PC-9 (cell line): ENCODE data around the gene TEX10. TPM values are rescaled to one million over a fixed set of nuclear protein-coding genes. Genes with fewer than 3 reads are reported as not detected.

Source experiments
- Bru-seq: library from RNA; stranded (reverse); fragments of 400-500 nt; gene quantifications from one replicate; lab custom pipeline; 2021; lab: Mats Ljungman, UMichigan
- BruChase-seq, 2 experiments: library from RNA; stranded (reverse); fragments of 400-500 nt; gene quantifications; one replicate each; lab custom pipeline; 2021; lab: Mats Ljungman, UMichigan
- BruUV-seq: library from RNA; stranded (reverse); fragments of 400-500 nt; replicated peaks from 2 replicates; lab custom pipeline; 2021; lab: Mats Ljungman, UMichigan
- CTCF ChIA-PET: fragments of 300-600 bp; sonication (Branson Sonifier 250); formaldehyde crosslinking; loops from one replicate; lab custom pipeline; 2022; ENCODE audit warnings: antibody characterized with exemption; lab: Charles Lee
- POLR2A ChIA-PET: fragments of 300-600 bp; sonication (Branson Sonifier 250); formaldehyde crosslinking; loops from one replicate; lab custom pipeline; 2022; ENCODE audit warnings: antibody characterized with exemption; ENCODE audit not compliant: unreplicated experiment; lab: Charles Lee
- DNase-seq, 2 experiments: peaks; one replicate each; pipeline versions ENCODE4 v3.0.0 to v3.0.0-alpha.2; 2015 to 2022; ENCODE audit warnings: mixed read lengths in 1 of 2
- H2AFZ ChIP-seq: fragments of 200-600 bp; sonication (generic); 2 replicates; pipeline ENCODE4 v1.8.1; 2017; ENCODE audit warnings: antibody characterized with exemption
- H3F3A ChIP-seq: fragments of 200-600 bp; sonication (generic); 2 replicates; pipeline ENCODE4 v1.8.1; 2017; ENCODE audit warnings: antibody characterized with exemption, mild to moderate bottlenecking, low read depth; ENCODE audit not compliant: insufficient read depth
- H3K27ac ChIP-seq: fragments of 200-600 bp; sonication (generic); 2 replicates; pipeline ENCODE4 v1.6.1; 2016; ENCODE audit warnings: mixed run types
- H3K27me3 ChIP-seq: fragments of 200-600 bp; sonication (generic); 2 replicates; pipeline ENCODE4 v1.6.1; 2016; ENCODE audit warnings: low read depth, mixed run types; ENCODE audit not compliant: insufficient read depth
- H3K36me3 ChIP-seq: fragments of 200-600 bp; sonication (generic); 2 replicates; pipeline ENCODE4 v1.6.1; 2016; ENCODE audit warnings: low read depth, mixed run types
- H3K4me1 ChIP-seq: fragments of 200-600 bp; sonication (generic); replicated peaks from 2 replicates; pipeline ENCODE4 v1.6.1; 2016; ENCODE audit warnings: mixed run types; ENCODE audit not compliant: insufficient read depth
- H3K4me2 ChIP-seq: fragments of 200-600 bp; sonication (generic); 2 replicates; pipeline ENCODE4 v1.6.1; 2017; ENCODE audit warnings: mixed run types
- H3K4me3 ChIP-seq: fragments of 200-600 bp; sonication (generic); 2 replicates; pipeline ENCODE4 v1.6.1; 2016; ENCODE audit warnings: mixed run types
- H3K79me2 ChIP-seq: fragments of 200-600 bp; sonication (generic); 2 replicates; pipeline ENCODE4 v1.6.1; 2017; ENCODE audit warnings: low read depth, mixed run types
- H3K9me2 ChIP-seq: fragments of 200-600 bp; sonication (generic); 2 replicates; pipeline ENCODE4 v1.8.1; 2017; ENCODE audit warnings: mild to moderate bottlenecking; ENCODE audit not compliant: insufficient read depth
- H3K9me3 ChIP-seq: fragments of 200-600 bp; sonication (generic); 2 replicates; pipeline ENCODE4 v1.8.1; 2016; ENCODE audit warnings: low read depth; ENCODE audit not compliant: insufficient read depth
- H4K20me1 ChIP-seq: fragments of 200-600 bp; sonication (generic); 2 replicates; pipeline ENCODE4 v1.8.1; 2017; ENCODE audit not compliant: insufficient read depth
- EZH2 ChIP-seq: fragments of 200-600 bp; sonication (generic); IDR thresholded peaks from 2 replicates; pipeline ENCODE4 v1.8.0; 2017; ENCODE audit warnings: antibody characterized with exemption, low read depth
- intact Hi-C: fragments of 100-400 bp; cut with micrococcal nuclease; formaldehyde crosslinking; loops from one replicate; pipeline ENCODE4 v1.10.0; 2022; ENCODE audit not compliant: unreplicated experiment
- long read RNA-seq: library from polyadenylated mRNA; stranded (forward); transcript quantifications from one replicate; pipeline ENCODE4 v2.0.0, GENCODE V29; 2022
- total RNA-seq: library from RNA; stranded (reverse); gene quantifications from 2 replicates; pipeline ENCODE4 v1.2.3, GENCODE V29; 2021
- TF ChIP-seq, protein P1 (sequence below): fragments of 200-600 bp; sonication (generic); conservative IDR thresholded peaks from 2 replicates; pipeline ENCODE4 v1.6.1; 2017; ENCODE audit warnings: mixed run types, antibody characterized with exemption, mild to moderate bottlenecking, moderate library complexity

Gene TEX10
- total RNA-seq (21.6 and 29.0 TPM in 2 replicates), Bru-seq, nascent RNA (percentile 96 among the genes with signal in this experiment), BruChase-seq, experiment 1, labeled RNA remaining after a 2-hour chase (percentile 93 among the genes with signal in this experiment), BruChase-seq, experiment 2, labeled RNA remaining after a 6-hour chase (percentile 88 among the genes with signal in this experiment)
- long read RNA-seq, transcript TEX10-201 (15 exons, 3,074 nt) = major isoform, 34 of 50 reads
- long read RNA-seq, partial matches to known transcripts = 3 of 50 reads
- long read RNA-seq, other reads (novel, unspliced or antisense) = 13 of 50 reads

DNA sequence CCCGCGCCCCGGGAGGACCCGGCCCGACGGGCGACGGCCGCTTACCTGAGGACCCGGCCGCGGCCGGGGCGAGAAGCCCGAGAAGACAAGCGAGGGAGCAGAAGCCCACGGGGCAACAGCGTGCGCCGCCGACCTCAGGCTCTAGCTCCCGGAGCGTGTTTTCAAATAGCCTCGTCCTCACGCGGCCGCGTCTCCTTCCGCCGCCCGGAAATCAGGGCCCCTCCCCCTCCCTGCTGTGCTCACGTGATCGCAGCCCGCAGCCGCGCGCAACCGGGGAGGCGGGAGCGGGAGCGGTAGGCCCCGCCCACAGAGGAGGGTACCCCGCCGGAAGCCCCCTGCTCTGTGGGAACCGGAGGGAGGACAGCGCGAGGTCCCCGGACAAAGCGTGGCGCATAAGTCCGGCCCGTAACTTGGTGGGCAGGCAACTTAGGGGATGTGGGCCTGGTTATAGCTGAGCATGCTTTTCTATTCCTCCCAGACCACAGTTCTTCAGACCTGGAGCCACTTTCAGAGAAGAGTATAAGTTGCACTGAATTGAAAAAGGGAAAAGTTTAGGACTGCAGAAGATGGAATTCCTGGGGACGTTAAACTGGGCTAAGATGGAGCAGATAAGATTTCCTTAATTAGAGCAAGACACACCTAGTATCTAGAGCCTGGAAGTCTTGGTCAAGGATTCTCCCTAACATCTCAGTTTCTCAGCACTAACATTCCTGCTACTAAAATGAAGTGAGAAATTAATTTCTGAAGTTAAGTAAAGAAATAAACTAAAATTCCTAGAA, at the start of gene TEX10:
Gene TEX10, minus strand, starts transcription at position 216 of the 779 bp plus-strand sequence. CDS start 3,579 bp downstream, outside the sequence.
- Histone ChIP-seq H3K27ac (peak within 1 kb of the TSS; percentile 65), H3K27me3 (no peaks in the 10 kb centered on the region), H4K20me1 (peaks cover 35% of the 10 kb centered on the region), H3F3A (no peaks in the 10 kb centered on the region), H3K4me1 (peaks cover 25% of the 10 kb centered on the region), H3K36me3 (peaks cover 11% of the 10 kb centered on the region; the same call in 1 of the 2 replicates), H2AFZ (peak within 1 kb of the TSS; percentile 97), H3K9me2 (no peaks in the 10 kb centered on the region), H3K4me3 (peak within 1 kb of the TSS; percentile 90), H3K79me2 (peaks cover 47% of the 10 kb centered on the region), H3K4me2 (peak within 1 kb of the TSS; percentile 86), H3K9me3 (no peaks in the 10 kb centered on the region)
- POLR2A ChIA-PET = no interaction called here
- TF ChIP-seq, protein P1, sequence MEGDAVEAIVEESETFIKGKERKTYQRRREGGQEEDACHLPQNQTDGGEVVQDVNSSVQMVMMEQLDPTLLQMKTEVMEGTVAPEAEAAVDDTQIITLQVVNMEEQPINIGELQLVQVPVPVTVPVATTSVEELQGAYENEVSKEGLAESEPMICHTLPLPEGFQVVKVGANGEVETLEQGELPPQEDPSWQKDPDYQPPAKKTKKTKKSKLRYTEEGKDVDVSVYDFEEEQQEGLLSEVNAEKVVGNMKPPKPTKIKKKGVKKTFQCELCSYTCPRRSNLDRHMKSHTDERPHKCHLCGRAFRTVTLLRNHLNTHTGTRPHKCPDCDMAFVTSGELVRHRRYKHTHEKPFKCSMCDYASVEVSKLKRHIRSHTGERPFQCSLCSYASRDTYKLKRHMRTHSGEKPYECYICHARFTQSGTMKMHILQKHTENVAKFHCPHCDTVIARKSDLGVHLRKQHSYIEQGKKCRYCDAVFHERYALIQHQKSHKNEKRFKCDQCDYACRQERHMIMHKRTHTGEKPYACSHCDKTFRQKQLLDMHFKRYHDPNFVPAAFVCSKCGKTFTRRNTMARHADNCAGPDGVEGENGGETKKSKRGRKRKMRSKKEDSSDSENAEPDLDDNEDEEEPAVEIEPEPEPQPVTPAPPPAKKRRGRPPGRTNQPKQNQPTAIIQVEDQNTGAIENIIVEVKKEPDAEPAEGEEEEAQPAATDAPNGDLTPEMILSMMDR = no peak
- TF ChIP-seq EZH2 = no peak
- CTCF ChIA-PET = interaction anchor here (0.6 to 0.8 kb wide), 2 partner anchors 153 to 1180 kb away, joined by 3 to 4 read pairs; no protein-coding TSS in a partner anchor
- DNase-seq = peak; percentile 61 to 90
- intact Hi-C loops = loop anchor here (1.0 to 10.0 kb wide), 5 partner anchors 24 to 244 kb away; partner anchors contain the start of gene MSANTD3
- no TSS peak for BruUV-seq

DNA sequence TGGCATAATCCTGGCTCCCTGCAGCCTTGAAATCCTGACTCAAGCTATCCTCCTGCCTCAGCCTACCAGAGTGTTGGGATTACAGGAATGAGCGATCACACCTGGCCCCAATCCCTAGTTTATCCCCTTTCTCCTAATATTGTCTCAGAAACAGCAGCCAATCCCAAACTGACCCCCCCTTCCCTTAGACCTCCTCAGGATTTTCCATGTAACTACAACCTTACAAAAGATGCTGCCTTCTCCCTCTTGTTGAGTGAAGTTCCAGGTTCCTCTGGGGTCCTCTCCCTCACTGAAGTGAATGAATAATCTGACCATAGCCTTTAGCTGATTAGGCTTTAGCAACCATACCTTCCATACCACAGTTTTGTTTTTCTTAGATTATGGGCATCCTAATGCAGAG, 48.3 kb upstream of the TEX10 start:
- BruUV-seq = no TSS peak
- Histone ChIP-seq H4K20me1 (no peaks in the 10 kb centered on the region; the same call in 1 of the 2 replicates), H3K9me3 (no peaks in the 10 kb centered on the region), H3K4me3 (no peak overlapping the region), H3K36me3 (no peaks in the 10 kb centered on the region), H3F3A (no peaks in the 10 kb centered on the region), H3K79me2 (no peaks in the 10 kb centered on the region), H3K4me1 (no peaks in the 10 kb centered on the region), H3K27me3 (no peaks in the 10 kb centered on the region), H2AFZ (no peak overlapping the region), H3K9me2 (no peaks in the 10 kb centered on the region), H3K4me2 (no peak overlapping the region), H3K27ac (no peak overlapping the region)
- intact Hi-C loops = no loop called here
- TF ChIP-seq, protein P1 = no peak
- no peak for TF ChIP-seq EZH2
- ChIA-PET POLR2A (no interaction called here), CTCF (no interaction called here)
- no peak for DNase-seq

DNA sequence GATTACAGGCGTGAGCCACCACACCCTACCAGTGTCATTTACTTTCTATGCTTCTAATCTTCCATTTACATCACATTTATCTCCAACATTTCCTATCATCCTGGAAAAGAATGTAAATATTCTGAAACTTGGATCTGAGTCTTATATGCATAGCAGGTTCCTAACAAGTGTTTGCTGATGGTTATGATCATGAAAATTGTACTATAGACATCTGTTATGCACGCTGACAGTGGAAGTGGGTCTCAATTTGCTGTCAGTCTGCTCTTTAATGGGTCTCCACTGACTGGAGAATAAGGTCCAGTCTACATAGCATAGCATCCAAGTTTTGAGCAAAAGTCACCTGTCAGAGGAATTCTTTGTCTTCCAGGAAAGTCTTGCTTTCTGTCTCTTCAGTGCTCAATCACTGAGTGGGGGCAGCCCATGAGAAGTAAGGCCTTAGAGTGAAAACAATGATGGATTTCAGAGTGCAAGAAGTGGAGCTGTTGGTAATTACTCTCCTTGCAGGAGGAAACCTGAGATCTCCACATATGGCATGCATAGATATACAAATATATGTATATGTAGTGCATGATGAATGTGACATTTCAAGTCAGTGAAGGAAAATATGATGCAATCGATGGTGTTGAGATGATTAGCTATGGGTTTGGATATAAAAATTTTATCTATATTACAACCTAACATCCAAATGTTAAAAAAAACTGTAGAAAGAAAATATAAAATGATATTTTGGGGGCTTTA, 45.0 kb upstream of the TEX10 start:
- no TSS peak for BruUV-seq
- intact Hi-C loops = no loop called here
- H3K36me3 ChIP-seq = no peaks in the 10 kb centered on the region
- H3K9me2 ChIP-seq = no peaks in the 10 kb centered on the region
- no peak overlapping the region for H3K4me3 ChIP-seq
- no peak overlapping the region for H2AFZ ChIP-seq
- no peaks in the 10 kb centered on the region for H3K27me3 ChIP-seq
- no peaks in the 10 kb centered on the region for H3K79me2 ChIP-seq
- H3K4me1 ChIP-seq = no peaks in the 10 kb centered on the region
- DNase-seq = no peak
- H3K4me2 ChIP-seq = no peak overlapping the region
- H3K27ac ChIP-seq = no peak overlapping the region
- ChIA-PET POLR2A (no interaction called here), CTCF (no interaction called here)
- TF ChIP-seq EZH2 = no peak
- TF ChIP-seq, protein P1 = no peak
- no peaks in the 10 kb centered on the region for H3F3A ChIP-seq
- H4K20me1 ChIP-seq = no peaks in the 10 kb centered on the region
- H3K9me3 ChIP-seq = no peaks in the 10 kb centered on the region
